Astrocyte (in vitro differentiated cells and primary cell): Measurements from ENCODE around the gene IRS1. TPM values are rescaled to one million over a fixed set of nuclear protein-coding genes. Genes with fewer than 3 reads are reported as not detected.

Experiments
- DNase-seq: peaks from one replicate; pipeline ENCODE4 v3.0.0-alpha.2; 2010; ENCODE audit warnings: low read depth
- FAIRE-seq: peaks from 2 replicates; lab custom pipeline; 2011; peaks lifted over from hg19 to GRCh38; lab: Jason Lieb, UNC
- H2AFZ ChIP-seq: 2 replicates; pipeline ENCODE4 v1.6.0; 2012; ENCODE audit warnings: low read depth, low read length, inconsistent platforms
- H3K27ac ChIP-seq: 2 replicates; pipeline ENCODE4 v1.5.1; 2011; ENCODE audit warnings: low read depth, low read length, inconsistent platforms
- H3K27me3 ChIP-seq: 2 replicates; pipeline ENCODE4 v1.6.0; 2011; ENCODE audit warnings: low read length, inconsistent platforms; ENCODE audit not compliant: insufficient read depth
- H3K36me3 ChIP-seq: 2 replicates; pipeline ENCODE4 v1.5.1; 2011; ENCODE audit warnings: low read length, inconsistent platforms; ENCODE audit not compliant: insufficient read depth
- H3K4me1 ChIP-seq: 2 replicates; pipeline ENCODE4 v1.5.1; 2011; ENCODE audit warnings: low read length, inconsistent platforms; ENCODE audit not compliant: insufficient read depth
- H3K4me2 ChIP-seq: 2 replicates; pipeline ENCODE4 v1.6.0; 2012; ENCODE audit warnings: low read length, inconsistent platforms
- H3K4me3 ChIP-seq: 2 replicates; pipeline ENCODE4 v1.5.1; 2011; ENCODE audit warnings: low read depth, mild to moderate bottlenecking, low read length, inconsistent platforms; ENCODE audit not compliant: insufficient read depth
- H3K79me2 ChIP-seq: 2 replicates; pipeline ENCODE4 v1.6.0; 2012; ENCODE audit warnings: mild to moderate bottlenecking, low read length, inconsistent platforms; ENCODE audit not compliant: insufficient read depth
- H3K9ac ChIP-seq: 2 replicates; pipeline ENCODE4 v1.6.0; 2012; ENCODE audit warnings: mild to moderate bottlenecking, low read length, inconsistent platforms
- H3K9me3 ChIP-seq: 2 replicates; pipeline ENCODE4 v1.5.1; 2012; ENCODE audit warnings: low read depth, mild to moderate bottlenecking, low read length, inconsistent platforms; ENCODE audit not compliant: insufficient read depth
- H4K20me1 ChIP-seq: 2 replicates; pipeline ENCODE4 v1.6.0; 2012; ENCODE audit warnings: low read length, inconsistent platforms; ENCODE audit not compliant: insufficient read depth
- H3K27ac Mint-ChIP-seq: one replicate; pipeline ENCODE4 v1.8.0; 2021; ENCODE audit warnings: mild to moderate bottlenecking, mixed read lengths; ENCODE audit not compliant: unreplicated experiment
- H3K27me3 Mint-ChIP-seq: one replicate; pipeline ENCODE4 v1.8.0; 2021; ENCODE audit warnings: low read depth, mixed read lengths; ENCODE audit not compliant: unreplicated experiment
- H3K36me3 Mint-ChIP-seq: one replicate; pipeline ENCODE4 v1.8.0; 2021; ENCODE audit warnings: low read depth, mixed read lengths; ENCODE audit not compliant: unreplicated experiment
- H3K4me1 Mint-ChIP-seq: one replicate; pipeline ENCODE4 v1.8.0; 2021; ENCODE audit warnings: low read depth, mixed read lengths; ENCODE audit not compliant: unreplicated experiment
- H3K4me3 Mint-ChIP-seq: one replicate; pipeline ENCODE4 v1.8.0; 2021; ENCODE audit warnings: mild to moderate bottlenecking, moderate library complexity, mixed read lengths; ENCODE audit not compliant: unreplicated experiment
- H3K9me3 Mint-ChIP-seq: one replicate; pipeline ENCODE4 v1.8.0; 2021; ENCODE audit warnings: mild to moderate bottlenecking, mixed read lengths; ENCODE audit not compliant: unreplicated experiment
- CTCF ChIP-seq: IDR thresholded peaks from 2 replicates; pipeline ENCODE4 v1.5.1; 2011; ENCODE audit warnings: low read depth, mild to moderate bottlenecking, inconsistent platforms, low read length, moderate library complexity; ENCODE audit not compliant: insufficient read depth
- EZH2 ChIP-seq: IDR thresholded peaks from 2 replicates; pipeline ENCODE4 v1.6.1; 2012; ENCODE audit warnings: mild to moderate bottlenecking, low read length, inconsistent platforms; ENCODE audit not compliant: insufficient read depth
- total RNA-seq: library from RNA; stranded (reverse); gene quantifications from 2 replicates; pipeline ENCODE4 v1.2.1, GENCODE V29; 2021

The IRS1 gene
- total RNA-seq, 1 donor from 2014 or later = 45.0 TPM

GRCh38 chr2:226711606-226712296 lies 87.9 kb downstream of the IRS1 start:
- Mint-ChIP-seq H3K27ac (no peak overlapping the region), H3K36me3 (peaks cover 2% of the 10 kb centered on the region), H3K4me3 (no peak overlapping the region), H3K9me3 (no peaks in the 10 kb centered on the region), H3K4me1 (peaks cover 4% of the 10 kb centered on the region), H3K27me3 (peaks cover 6% of the 10 kb centered on the region)
- Histone ChIP-seq H3K36me3 (no peaks in the 10 kb centered on the region), H2AFZ (no peak overlapping the region), H3K4me2 (no peak overlapping the region), H3K27ac (no peak overlapping the region), H3K4me1 (no peaks in the 10 kb centered on the region), H3K9ac (no peak overlapping the region), H4K20me1 (no peaks in the 10 kb centered on the region), H3K79me2 (no peaks in the 10 kb centered on the region), H3K9me3 (no peaks in the 10 kb centered on the region), H3K27me3 (no peaks in the 10 kb centered on the region), H3K4me3 (no peak overlapping the region)
- TF ChIP-seq CTCF (no peak), EZH2 (no peak)
- FAIRE-seq (no peak), DNase-seq (no peak)

- Mint-ChIP-seq H3K36me3 (peaks cover 2% of the 10 kb centered on the region), H3K4me3 (no peak overlapping the region), H3K27ac (no peak overlapping the region), H3K4me1 (peaks cover 11% of the 10 kb centered on the region), H3K9me3 (no peaks in the 10 kb centered on the region), H3K27me3 (peaks cover 6% of the 10 kb centered on the region)
- no peak for DNase-seq
- Histone ChIP-seq H3K4me1 (no peaks in the 10 kb centered on the region), H3K4me2 (no peak overlapping the region), H3K36me3 (no peaks in the 10 kb centered on the region), H3K79me2 (no peaks in the 10 kb centered on the region), H2AFZ (no peak overlapping the region), H3K27me3 (no peaks in the 10 kb centered on the region), H3K9me3 (no peaks in the 10 kb centered on the region), H4K20me1 (no peaks in the 10 kb centered on the region), H3K4me3 (no peak overlapping the region), H3K9ac (no peak overlapping the region), H3K27ac (no peak overlapping the region)
- FAIRE-seq = no peak
- TF ChIP-seq EZH2 (no peak), CTCF (no peak)
These were observed 92.1 kb downstream of the IRS1 start for GRCh38 chr2:226707499-226707898.

- peaks cover 6% of the 10 kb centered on the region for H3K27me3 Mint-ChIP-seq
- TF ChIP-seq CTCF (no peak), EZH2 (no peak)
- H3K9me3 Mint-ChIP-seq = no peaks in the 10 kb centered on the region
- Histone ChIP-seq H3K27me3 (no peaks in the 10 kb centered on the region), H3K27ac (no peak overlapping the region), H3K4me2 (no peak overlapping the region), H3K9me3 (no peaks in the 10 kb centered on the region), H3K79me2 (no peaks in the 10 kb centered on the region), H2AFZ (no peak overlapping the region), H3K4me3 (no peak overlapping the region), H3K4me1 (no peaks in the 10 kb centered on the region), H4K20me1 (no peaks in the 10 kb centered on the region), H3K9ac (no peak overlapping the region), H3K36me3 (no peaks in the 10 kb centered on the region)
- no peak overlapping the region for H3K4me3 Mint-ChIP-seq
- no peak overlapping the region for H3K27ac Mint-ChIP-seq
- H3K36me3 Mint-ChIP-seq = peaks cover 2% of the 10 kb centered on the region
- DNase-seq (no peak), FAIRE-seq (no peak)
- peaks cover 14% of the 10 kb centered on the region for H3K4me1 Mint-ChIP-seq
These were observed 93.7 kb downstream of the IRS1 start for GRCh38 chr2:226705965-226706364.
